Vagina (tissue), 2 donors: ENCODE results near the gene KIF16B. TPM values are rescaled to one million over a fixed set of nuclear protein-coding genes. Genes with fewer than 3 reads are reported as not detected.

Experiments used
- DNase-seq, 2 donors: peaks; one replicate each; pipeline ENCODE4 v3.0.0-alpha.2; 2017; ENCODE audit errors: extremely low spot score in 2 of 2
- H3K27ac ChIP-seq: fragments of 200-600 bp; sonication (generic); one replicate; pipeline ENCODE4 v1.5.1; 2019
- H3K27me3 ChIP-seq: fragments of 200-600 bp; sonication (generic); one replicate; pipeline ENCODE4 v1.5.1; 2019
- H3K36me3 ChIP-seq, 2 donors: fragments of 200-600 bp; sonication (generic); one replicate each; pipeline ENCODE4 v1.5.1; 2017 to 2019
- H3K4me1 ChIP-seq: fragments of 200-600 bp; sonication (generic); one replicate; pipeline ENCODE4 v1.5.1; 2019
- H3K4me3 ChIP-seq, 2 donors: fragments of 200-600 bp; sonication (generic); 1 replicate in 1 of 2; 2 replicates in 1 of 2; pipeline ENCODE4 v1.5.1; 2016 to 2019
- H3K9me3 ChIP-seq: fragments of 200-600 bp; sonication (generic); one replicate; pipeline ENCODE4 v1.5.1; 2019
- CTCF ChIP-seq, 3 experiments: fragments of 450-650 bp in 2 of 3; fragments of 200-600 bp in 1 of 3; sonication (generic) in 1 of 3; IDR thresholded peaks; one replicate each; pipeline ENCODE4 v1.5.1; 2017 to 2019; ENCODE audit warnings: antibody characterized with exemption in 3 of 3, mild to moderate bottlenecking in 2 of 3, moderate library complexity in 2 of 3
- POLR2A ChIP-seq, 2 donors: fragments of 450-650 bp; IDR thresholded peaks; one replicate each; pipeline ENCODE4 v1.6.1; 2017; ENCODE audit warnings: antibody characterized with exemption in 2 of 2, mild to moderate bottlenecking in 2 of 2, moderate library complexity in 2 of 2
- POLR2AphosphoS5 ChIP-seq, 2 donors: sonication (generic); formaldehyde crosslinking; IDR thresholded peaks; one replicate each; pipeline ENCODE4 v1.9.0; 2017; ENCODE audit warnings: antibody characterized with exemption in 2 of 2, mild to moderate bottlenecking in 2 of 2, low read depth in 1 of 2; ENCODE audit not compliant: insufficient read depth in 1 of 2
- intact Hi-C: fragments of 100-400 bp; cut with DNase I; formaldehyde crosslinking; loops from one replicate; pipeline ENCODE4 v1.15.1; 2023
- total RNA-seq: library from RNA; depleted of rRNA; stranded (reverse); fragments of >200 nt; gene quantifications from one replicate; pipeline ENCODE4 v1.2.3, GENCODE V29; 2016

Gene KIF16B
- 27.7 TPM for total RNA-seq

- Histone ChIP-seq H3K4me1 (peaks cover 52% of the 10 kb centered on the region), H3K9me3 (no peaks in the 10 kb centered on the region), H3K4me3 (peak within 1 kb of the TSS; percentile 79 to 87), H3K27me3 (no peaks in the 10 kb centered on the region), H3K27ac (peak within 1 kb of the TSS; percentile 95), H3K36me3 (no peaks in the 10 kb centered on the region)
- intact Hi-C loops = no loop called here
- TF ChIP-seq CTCF (IDR thresholded peaks at IDR 0.05) (no peak), POLR2A (IDR thresholded peaks at IDR 0.05) (peak in 1 of 2 donors; percentile 62), POLR2AphosphoS5 (IDR thresholded peaks at IDR 0.05; ENCODE audit: insufficient read depth in 1 of 2, low read depth in 1 of 2) (peak; percentile 70 to 80)
- DNase-seq = peak in 1 of 2 donors; percentile 93
Observed at GRCh38 chr20:16573001-16573965, at the start of gene KIF16B. TSS of gene KIF16B (minus strand) at chr20:16573448. CDS start at chr20:16573275, 173 bp downstream.

DNA sequence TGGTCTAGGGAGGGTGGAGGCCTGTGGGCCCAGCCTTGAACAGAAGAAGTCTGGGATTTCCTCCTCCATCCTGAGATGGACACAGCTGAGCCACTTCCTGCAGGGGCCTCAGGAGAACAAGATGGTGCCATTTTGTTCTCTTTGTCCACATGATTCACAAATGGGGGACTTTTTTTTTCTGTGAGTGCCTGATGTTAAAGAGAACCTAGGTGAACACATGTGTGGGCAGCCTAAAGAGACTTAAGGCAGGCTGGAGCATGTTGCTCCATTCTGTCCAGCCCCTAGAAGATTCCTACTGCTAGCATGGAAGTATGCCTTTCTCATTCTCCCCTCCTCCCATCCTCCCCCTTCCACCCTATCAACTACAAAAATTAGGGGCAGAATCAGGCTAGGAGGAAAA lies 49.3 kb upstream of the KIF16B start:
- Histone ChIP-seq H3K4me1 (no peaks in the 10 kb centered on the region), H3K4me3 (no peak overlapping the region), H3K27me3 (no peaks in the 10 kb centered on the region), H3K36me3 (no peaks in the 10 kb centered on the region), H3K9me3 (no peaks in the 10 kb centered on the region), H3K27ac (no peak overlapping the region)
- intact Hi-C loops = no loop called here
- DNase-seq = no peak
- TF ChIP-seq CTCF (IDR thresholded peaks at IDR 0.05) (no peak), POLR2A (IDR thresholded peaks at IDR 0.05) (no peak), POLR2AphosphoS5 (IDR thresholded peaks at IDR 0.05; ENCODE audit: insufficient read depth in 1 of 2, low read depth in 1 of 2) (no peak)

GRCh38 chr20:16621435-16622141 lies 48.3 kb upstream of the KIF16B start:
- no peak overlapping the region for H3K27ac ChIP-seq
- no peaks in the 10 kb centered on the region for H3K9me3 ChIP-seq
- H3K27me3 ChIP-seq = no peaks in the 10 kb centered on the region
- no peaks in the 10 kb centered on the region for H3K36me3 ChIP-seq
- no peaks in the 10 kb centered on the region for H3K4me1 ChIP-seq
- TF ChIP-seq POLR2A (IDR thresholded peaks at IDR 0.05) = no peak
- no peak for TF ChIP-seq POLR2AphosphoS5 (IDR thresholded peaks at IDR 0.05; ENCODE audit: insufficient read depth in 1 of 2, low read depth in 1 of 2)
- TF ChIP-seq CTCF (IDR thresholded peaks at IDR 0.05) = no peak
- DNase-seq = no peak
- intact Hi-C loops = no loop called here
- no peak overlapping the region for H3K4me3 ChIP-seq

GRCh38 chr20:16620961-16621360 lies 47.7 kb upstream of the KIF16B start:
- H3K27me3 ChIP-seq = no peaks in the 10 kb centered on the region
- no peak for DNase-seq
- H3K36me3 ChIP-seq = no peaks in the 10 kb centered on the region
- H3K4me1 ChIP-seq = no peaks in the 10 kb centered on the region
- no peaks in the 10 kb centered on the region for H3K9me3 ChIP-seq
- TF ChIP-seq CTCF (IDR thresholded peaks at IDR 0.05) (no peak), POLR2AphosphoS5 (IDR thresholded peaks at IDR 0.05; ENCODE audit: insufficient read depth in 1 of 2, low read depth in 1 of 2) (no peak), POLR2A (IDR thresholded peaks at IDR 0.05) (no peak)
- no peak overlapping the region for H3K4me3 ChIP-seq
- no peak overlapping the region for H3K27ac ChIP-seq
- intact Hi-C loops = no loop called here
